ENCODE data around the gene GLIS1. TPM values are rescaled to one million over a fixed set of nuclear protein-coding genes. Genes with fewer than 3 reads are reported as not detected.

GLIS1 gene
- total and polyA plus RNA-seq, 2 experiments from 2014 or later, result 0.26 to 0.31 TPM

GRCh38 chr1:53665996-53666395 lies 73.0 kb downstream of the GLIS1 start (continued):
- TF ChIP-seq ZNF114 (CRISPR knock-in tag; IDR thresholded peaks at IDR 0.05), result no peak

- Mint-ChIP-seq H3K27me3 (ENCODE audit: insufficient read depth, low read depth, poor library complexity) (peaks cover 7% of the 10 kb centered on the region), H3K36me3 (ENCODE audit: low read depth) (no peaks in the 10 kb centered on the region), H3K4me1 (peaks cover 4% of the 10 kb centered on the region), H3K9me3 (no peaks in the 10 kb centered on the region), H3K27ac (no peak overlapping the region), H3K4me3 (no peak overlapping the region; the same call in 2 of the 3 replicates)
- Histone ChIP-seq H3K36me3 (ENCODE audit: insufficient read depth) (no peaks in the 10 kb centered on the region), H3K9me2 (ENCODE audit: insufficient read depth) (no peaks in the 10 kb centered on the region), H3K79me2 (replicated peaks; ENCODE audit: insufficient read depth) (no peaks in the 10 kb centered on the region), H2AFZ (no peak overlapping the region), H3F3A (replicated peaks; ENCODE audit: low read depth) (no peaks in the 10 kb centered on the region), H3K4me2 (no peak overlapping the region), H4K20me1 (replicated peaks; ENCODE audit: insufficient read depth) (no peaks in the 10 kb centered on the region), H3K27me3 (ENCODE audit: insufficient read depth) (no peaks in the 10 kb centered on the region), H3K4me3 (no peak overlapping the region), H3K27ac (ENCODE audit: low read depth) (no peak overlapping the region), H3K4me1 (ENCODE audit: insufficient read depth) (no peaks in the 10 kb centered on the region)
- DNase-seq (ENCODE audit: low spot score), result no peak
- no peak for TF ChIP-seq STAT1 (IDR thresholded peaks at IDR 0.05; ENCODE audit: unreplicated experiment)
- no peak for ATAC-seq
Observed at GRCh38 chr1:53663529-53664300, 75.2 kb downstream of the GLIS1 start.

- Histone ChIP-seq H3K9me2 (ENCODE audit: insufficient read depth) (no peaks in the 10 kb centered on the region), H3K4me3 (no peak overlapping the region), H2AFZ (no peak overlapping the region), H3K27ac (ENCODE audit: low read depth) (no peak overlapping the region), H3K36me3 (ENCODE audit: insufficient read depth) (no peaks in the 10 kb centered on the region), H3K27me3 (ENCODE audit: insufficient read depth) (no peaks in the 10 kb centered on the region), H3K4me2 (no peak overlapping the region), H3K79me2 (replicated peaks; ENCODE audit: insufficient read depth) (no peaks in the 10 kb centered on the region), H3F3A (replicated peaks; ENCODE audit: low read depth) (no peaks in the 10 kb centered on the region), H3K4me1 (ENCODE audit: insufficient read depth) (no peaks in the 10 kb centered on the region), H4K20me1 (replicated peaks; ENCODE audit: insufficient read depth) (no peaks in the 10 kb centered on the region)
- peaks cover 4% of the 10 kb centered on the region for H3K4me1 Mint-ChIP-seq
- H3K9me3 Mint-ChIP-seq, result no peaks in the 10 kb centered on the region
- ATAC-seq (no peak), DNase-seq (ENCODE audit: low spot score) (no peak)
- peaks cover 7% of the 10 kb centered on the region for H3K27me3 Mint-ChIP-seq (ENCODE audit: insufficient read depth, low read depth, poor library complexity)
- TF ChIP-seq ZNF331 (CRISPR knock-in tag; IDR thresholded peaks at IDR 0.05; ENCODE audit: low read depth) (no peak), ZNF114 (CRISPR knock-in tag; IDR thresholded peaks at IDR 0.05) (no peak), REST (IDR thresholded peaks at IDR 0.05; ENCODE audit: unreplicated experiment) (no peak), EZH2 (IDR thresholded peaks at IDR 0.05; ENCODE audit: low read depth, unreplicated experiment) (no peak), ZNF462 (CRISPR knock-in tag; IDR thresholded peaks at IDR 0.05) (no peak), STAT1 (IDR thresholded peaks at IDR 0.05; ENCODE audit: unreplicated experiment) (no peak), ETS1 (IDR thresholded peaks at IDR 0.05) (no peak), CREB1 (CRISPR knock-in tag; IDR thresholded peaks at IDR 0.05; ENCODE audit: low read depth) (no peak)
- H3K4me3 Mint-ChIP-seq, result no peak overlapping the region
- no peaks in the 10 kb centered on the region for H3K36me3 Mint-ChIP-seq (ENCODE audit: low read depth)
- H3K27ac Mint-ChIP-seq, result no peak overlapping the region
Observed at GRCh38 chr1:53662951-53663350, 76.0 kb downstream of the GLIS1 start.

All from GM23338 (cell line).